ENCODE data around the gene OGFOD1.

The OGFOD1 gene

GRCh38 chr16:56450986-56451752 lies at the start of gene OGFOD1, which contains the start of gene NUDT21:
OGFOD1 (plus strand) TSS chr16:56451554; CDS start chr16:56451613, 59 bp downstream.
NUDT21 (minus strand) TSS chr16:56451332; CDS start chr16:56451202, 130 bp downstream.
- no peaks in the 10 kb centered on the region for H3K9me3 Mint-ChIP-seq
- no peaks in the 10 kb centered on the region for H3K27me3 Mint-ChIP-seq
- ATAC-seq (peak; percentile 99), DNase-seq (peak; percentile 90 to 95)
- peaks cover 58% of the 10 kb centered on the region for H3K4me1 Mint-ChIP-seq
- peak within 1 kb of the TSS; percentile 97 to 98 for H3K27ac Mint-ChIP-seq
- peak within 1 kb of the TSS; percentile 90 to 99 for H3K4me3 Mint-ChIP-seq

GRCh38 chr16:56405977-56406672 lies 45.2 kb upstream of the OGFOD1 start:
- H3K4me3 Mint-ChIP-seq, result no peak overlapping the region
- DNase-seq (no peak), ATAC-seq (no peak)
- no peak overlapping the region for H3K27ac Mint-ChIP-seq
- H3K4me1 Mint-ChIP-seq, result peaks cover 6% of the 10 kb centered on the region
- no peaks in the 10 kb centered on the region for H3K9me3 Mint-ChIP-seq
- no peaks in the 10 kb centered on the region for H3K27me3 Mint-ChIP-seq

GRCh38 chr16:56408379-56409098 lies 42.8 kb upstream of the OGFOD1 start:
- no peaks in the 10 kb centered on the region for H3K9me3 Mint-ChIP-seq
- no peak for DNase-seq
- peaks cover 6% of the 10 kb centered on the region for H3K4me1 Mint-ChIP-seq
- H3K27ac Mint-ChIP-seq, result no peak overlapping the region
- H3K27me3 Mint-ChIP-seq, result no peaks in the 10 kb centered on the region
- no peak overlapping the region for H3K4me3 Mint-ChIP-seq
- no peak for ATAC-seq

- Mint-ChIP-seq H3K27ac (no peak overlapping the region), H3K4me3 (no peak overlapping the region), H3K9me3 (no peaks in the 10 kb centered on the region), H3K27me3 (no peaks in the 10 kb centered on the region), H3K4me1 (peaks cover 6% of the 10 kb centered on the region)
- ATAC-seq (no peak), DNase-seq (no peak)
Measured at GRCh38 chr16:56409195-56409594, 42.2 kb upstream of the OGFOD1 start.

GRCh38 chr16:56411123-56411522 lies 40.2 kb upstream of the OGFOD1 start:
- Mint-ChIP-seq H3K4me1 (peaks cover 5% of the 10 kb centered on the region), H3K27me3 (no peaks in the 10 kb centered on the region), H3K27ac (no peak overlapping the region), H3K9me3 (no peaks in the 10 kb centered on the region), H3K4me3 (no peak overlapping the region)
- DNase-seq (no peak), ATAC-seq (no peak)

GRCh38 chr16:56411624-56412023 lies 39.7 kb upstream of the OGFOD1 start:
- DNase-seq, result no peak

GRCh38 chr16:56413381-56413780 lies 38.0 kb upstream of the OGFOD1 start:
- DNase-seq (no peak), ATAC-seq (no peak)
- no peak overlapping the region for H3K27ac Mint-ChIP-seq
- no peaks in the 10 kb centered on the region for H3K9me3 Mint-ChIP-seq
- no peaks in the 10 kb centered on the region for H3K27me3 Mint-ChIP-seq
- H3K4me3 Mint-ChIP-seq, result no peak overlapping the region
- H3K4me1 Mint-ChIP-seq, result peaks cover 10% of the 10 kb centered on the region

More at GRCh38 chr16:56411624-56412023, 39.7 kb upstream of the OGFOD1 start:
- peaks cover 10% of the 10 kb centered on the region for H3K4me1 Mint-ChIP-seq
- ATAC-seq, result no peak
- no peaks in the 10 kb centered on the region for H3K27me3 Mint-ChIP-seq
- H3K27ac Mint-ChIP-seq, result no peak overlapping the region
- H3K4me3 Mint-ChIP-seq, result no peak overlapping the region
- H3K9me3 Mint-ChIP-seq, result no peaks in the 10 kb centered on the region

GRCh38 chr16:56414366-56414765 lies 37.0 kb upstream of the OGFOD1 start:
- H3K9me3 Mint-ChIP-seq, result no peaks in the 10 kb centered on the region
- H3K4me1 Mint-ChIP-seq, result peaks cover 10% of the 10 kb centered on the region
- no peak for DNase-seq
- ATAC-seq, result no peak
- no peak overlapping the region for H3K27ac Mint-ChIP-seq
- H3K27me3 Mint-ChIP-seq, result no peaks in the 10 kb centered on the region
- no peak overlapping the region for H3K4me3 Mint-ChIP-seq

- H3K9me3 Mint-ChIP-seq, result no peaks in the 10 kb centered on the region
- no peak overlapping the region for H3K27ac Mint-ChIP-seq
- ATAC-seq, result no peak
- peaks cover 19% of the 10 kb centered on the region for H3K4me1 Mint-ChIP-seq
- no peak overlapping the region for H3K4me3 Mint-ChIP-seq
- no peaks in the 10 kb centered on the region for H3K27me3 Mint-ChIP-seq
- DNase-seq, result no peak
Measured at GRCh38 chr16:56415875-56416274, 35.5 kb upstream of the OGFOD1 start.

GRCh38 chr16:56417138-56417537 lies 34.2 kb upstream of the OGFOD1 start:
- H3K9me3 Mint-ChIP-seq, result no peaks in the 10 kb centered on the region
- no peaks in the 10 kb centered on the region for H3K27me3 Mint-ChIP-seq
- DNase-seq (no peak), ATAC-seq (no peak)
- H3K4me3 Mint-ChIP-seq, result no peak overlapping the region
- no peak overlapping the region for H3K27ac Mint-ChIP-seq
- peaks cover 25% of the 10 kb centered on the region for H3K4me1 Mint-ChIP-seq

GRCh38 chr16:56419740-56420548 lies 31.4 kb upstream of the OGFOD1 start:
- DNase-seq, result no peak
- ATAC-seq, result no peak
- no peaks in the 10 kb centered on the region for H3K9me3 Mint-ChIP-seq
- H3K4me1 Mint-ChIP-seq, result peaks cover 47% of the 10 kb centered on the region
- no peak overlapping the region for H3K27ac Mint-ChIP-seq
- no peaks in the 10 kb centered on the region for H3K27me3 Mint-ChIP-seq
- no peak overlapping the region for H3K4me3 Mint-ChIP-seq

GRCh38 chr16:56420613-56421012 lies 30.7 kb upstream of the OGFOD1 start:
- ATAC-seq, result no peak
- H3K9me3 Mint-ChIP-seq, result no peaks in the 10 kb centered on the region
- DNase-seq, result no peak
- no peak overlapping the region for H3K27ac Mint-ChIP-seq
- no peak overlapping the region for H3K4me3 Mint-ChIP-seq
- no peaks in the 10 kb centered on the region for H3K27me3 Mint-ChIP-seq
- H3K4me1 Mint-ChIP-seq, result peaks cover 47% of the 10 kb centered on the region

- H3K27ac Mint-ChIP-seq, result no peak overlapping the region
- H3K27me3 Mint-ChIP-seq, result no peaks in the 10 kb centered on the region
- ATAC-seq (no peak), DNase-seq (no peak)
- no peak overlapping the region for H3K4me3 Mint-ChIP-seq
- peaks cover 46% of the 10 kb centered on the region for H3K4me1 Mint-ChIP-seq
- H3K9me3 Mint-ChIP-seq, result no peaks in the 10 kb centered on the region
Measured at GRCh38 chr16:56421313-56421712, 30.0 kb upstream of the OGFOD1 start.

GRCh38 chr16:56421976-56422669 lies 29.2 kb upstream of the OGFOD1 start:
- ATAC-seq, result no peak
- peak overlapping the region in 1 of 2 donors; percentile 47 for H3K27ac Mint-ChIP-seq
- DNase-seq, result no peak
- peak overlapping the region; percentile 4 to 17 for H3K4me3 Mint-ChIP-seq
- no peaks in the 10 kb centered on the region for H3K9me3 Mint-ChIP-seq
- peaks cover 46% of the 10 kb centered on the region for H3K4me1 Mint-ChIP-seq
- H3K27me3 Mint-ChIP-seq, result no peaks in the 10 kb centered on the region

Data from stimulated activated naive CD8-positive, alpha-beta T cell treated with anti-CD3 and anti-CD28 coated beads, Interleukin-15, amount 100 ng/mL, for 72 hours (primary cell).